ENCODE measurements around the gene LTBP1. TPM values are rescaled to one million over a fixed set of nuclear protein-coding genes. Genes with fewer than 3 reads are reported as not detected.

Gene LTBP1
- total and polyA plus RNA-seq, 2 experiments from 2014 or later: 15.7 to 49.8 TPM

- H2AFZ ChIP-seq: no peak overlapping the region
- H3K27me3 ChIP-seq (ENCODE audit: insufficient read depth): no peaks in the 10 kb centered on the region
- Mint-ChIP-seq H3K27me3 (ENCODE audit: insufficient read depth, low read depth, poor library complexity) (no peaks in the 10 kb centered on the region), H3K9me3 (no peaks in the 10 kb centered on the region), H3K27ac (no peak overlapping the region), H3K4me3 (no peak overlapping the region), H3K36me3 (ENCODE audit: low read depth) (no peaks in the 10 kb centered on the region), H3K4me1 (peaks cover under 1% of the 10 kb centered on the region; the same call in 2 of the 3 replicates)
- H3K4me2 ChIP-seq: no peak overlapping the region
- H4K20me1 ChIP-seq (replicated peaks; ENCODE audit: insufficient read depth): no peaks in the 10 kb centered on the region
- H3K27ac ChIP-seq (ENCODE audit: low read depth): no peak overlapping the region
- peaks cover 8% of the 10 kb centered on the region; the same call in 1 of the 2 replicates for H3K9me2 ChIP-seq (ENCODE audit: insufficient read depth)
- H3K4me3 ChIP-seq: no peak overlapping the region
- TF ChIP-seq JUNB (IDR thresholded peaks at IDR 0.05; ENCODE audit: unreplicated experiment) (no peak), ZNF114 (CRISPR knock-in tag; IDR thresholded peaks at IDR 0.05) (no peak), REST (IDR thresholded peaks at IDR 0.05; ENCODE audit: unreplicated experiment) (no peak), POLR2AphosphoS5 (IDR thresholded peaks at IDR 0.05; ENCODE audit: low read depth) (no peak), CTCF (conservative IDR thresholded peaks at IDR 0.05; ENCODE audit: low read depth in 2 of 2) (no peak), ETS1 (IDR thresholded peaks at IDR 0.05) (no peak), NANOG (IDR thresholded peaks at IDR 0.05; ENCODE audit: borderline replicate concordance) (no peak), CREB1 (CRISPR knock-in tag; IDR thresholded peaks at IDR 0.05; ENCODE audit: low read depth) (no peak), EZH2phosphoT487 (IDR thresholded peaks at IDR 0.05; ENCODE audit: unreplicated experiment) (no peak), EZH2 (IDR thresholded peaks at IDR 0.05; ENCODE audit: low read depth, unreplicated experiment) (no peak), ZNF331 (CRISPR knock-in tag; IDR thresholded peaks at IDR 0.05; ENCODE audit: low read depth) (no peak), STAT1 (IDR thresholded peaks at IDR 0.05; ENCODE audit: unreplicated experiment) (no peak), ZNF462 (CRISPR knock-in tag; IDR thresholded peaks at IDR 0.05) (no peak)
- no peaks in the 10 kb centered on the region for H3F3A ChIP-seq (replicated peaks; ENCODE audit: low read depth)
- DNase-seq (ENCODE audit: low spot score) (no peak), ATAC-seq (no peak)
- peaks cover 14% of the 10 kb centered on the region for H3K4me1 ChIP-seq (ENCODE audit: insufficient read depth)
- H3K36me3 ChIP-seq (ENCODE audit: insufficient read depth): no peaks in the 10 kb centered on the region
- H3K79me2 ChIP-seq (replicated peaks; ENCODE audit: insufficient read depth): no peaks in the 10 kb centered on the region
Observed at GRCh38 chr2:33068261-33068660, 121.5 kb downstream of the LTBP1 start.

All from GM23338 (cell line).